HepG2 (cell line): Measurements from ENCODE around the gene SECISBP2L. TPM values are rescaled to one million over a fixed set of nuclear protein-coding genes. Genes with fewer than 3 reads are reported as not detected.
"Not testable (repeated sequence)": the region's sequence is repeated elsewhere in the genome, so short reads cannot be mapped to it uniquely, and the experiment has no call there.

Source experiments
- ATAC-seq: fragments of 200-7000 bp; cut with Tn5 transposase; 3 replicates; pipeline ENCODE4 v1.9.1; 2020; ENCODE audit warnings: mild to moderate bottlenecking, moderate library complexity
- BruUV-seq: library from RNA; stranded (reverse); fragments of 400-500 nt; replicated peaks from 2 replicates; lab custom pipeline; 2021; lab: Mats Ljungman, UMichigan
- CTCF ChIA-PET: fragments of 300-600 bp; formaldehyde crosslinking; extraction: SDS; loops from one replicate; lab custom pipeline; 2021; ENCODE audit warnings: low total read pairs, inconsistent platforms, low intra/inter-chr PET ratio; lab: Yijun Ruan, JAX
- POLR2A ChIA-PET: fragments of 350-600 bp; sonication (Branson Sonifier 250); formaldehyde crosslinking; loops from one replicate; lab custom pipeline; 2020; ENCODE audit warnings: antibody characterized with exemption, inconsistent platforms; lab: Yijun Ruan, JAX
- DNase-seq: peaks from one replicate; pipeline ENCODE4 v3.0.0-alpha.2; 2015; ENCODE audit warnings: low spot score
- FAIRE-seq: peaks from 3 replicates; lab custom pipeline; 2011; peaks lifted over from hg19 to GRCh38; lab: Jason Lieb, UNC
- H2AFZ ChIP-seq: one replicate; pipeline ENCODE4 v1.6.1; 2011; ENCODE audit warnings: low read length, inconsistent platforms
- H3K27ac ChIP-seq: fragments of 300-600 bp; 3 replicates; pipeline ENCODE4 v1.8.0; 2011; ENCODE audit warnings: mixed run types, mild to moderate bottlenecking, mixed read lengths, low read length, inconsistent platforms; ENCODE audit not compliant: insufficient read depth; ENCODE audit errors: extremely low read length
- H3K27me3 ChIP-seq, 2 experiments: fragments of 200-600 bp in 1 of 2; 2 replicates in 1 of 2; 3 replicates in 1 of 2; pipeline versions ENCODE4 v1.6.0 to v1.8.0; 2011; ENCODE audit warnings: low read length in 2 of 2, mild to moderate bottlenecking in 2 of 2, moderate library complexity in 2 of 2, inconsistent platforms in 1 of 2; ENCODE audit not compliant: insufficient read depth in 2 of 2, control insufficient read depth in 1 of 2
- H3K36me3 ChIP-seq, 2 experiments: fragments of 200-600 bp in 1 of 2; replicated peaks in 1 of 2; 2 replicates in 1 of 2; 3 replicates in 1 of 2; pipeline versions ENCODE4 v1.5.1 to v1.8.0; 2011; ENCODE audit warnings: low read length in 2 of 2, inconsistent platforms in 1 of 2; ENCODE audit not compliant: insufficient read depth in 2 of 2, control insufficient read depth in 1 of 2
- H3K4me1 ChIP-seq: 2 replicates; pipeline ENCODE4 v1.5.1; 2012; ENCODE audit warnings: low read length, inconsistent platforms; ENCODE audit not compliant: insufficient read depth
- H3K4me2 ChIP-seq: 2 replicates; pipeline ENCODE4 v1.6.0; 2011; ENCODE audit warnings: low read depth, low read length, inconsistent platforms
- H3K4me3 ChIP-seq, 3 experiments: fragments of 200-600 bp in 1 of 3; sonication (generic), shearing (Covaris generic) in 1 of 3; replicated peaks in 1 of 3; 2 replicates each; pipeline ENCODE4 v1.5.1; 2011 to 2016; ENCODE audit warnings: low read length in 3 of 3, inconsistent platforms in 2 of 3, low read depth in 2 of 3, mild to moderate bottlenecking in 2 of 3, control low read depth in 1 of 3, mixed read lengths in 1 of 3; ENCODE audit not compliant: insufficient read depth in 1 of 3
- H3K79me2 ChIP-seq: one replicate; pipeline ENCODE4 v1.6.1; 2011; ENCODE audit warnings: low read length, inconsistent platforms; ENCODE audit not compliant: insufficient read depth
- H3K9ac ChIP-seq: 2 replicates; pipeline ENCODE4 v1.6.0; 2011; ENCODE audit warnings: mild to moderate bottlenecking, low read depth, low read length, inconsistent platforms; ENCODE audit not compliant: insufficient read depth
- H3K9me3 ChIP-seq: 2 replicates; pipeline ENCODE4 v1.5.1; 2012; ENCODE audit warnings: mild to moderate bottlenecking, low read length
- H4K20me1 ChIP-seq: 2 replicates; pipeline ENCODE4 v1.6.0; 2011; ENCODE audit warnings: inconsistent platforms, mild to moderate bottlenecking, low read length, moderate library complexity; ENCODE audit not compliant: insufficient read depth
- PBX3 ChIP-seq: sonication (generic); formaldehyde crosslinking; IDR thresholded peaks from 2 replicates; pipeline ENCODE4 v1.8.1; 2023; ENCODE audit warnings: missing genetic modification reagents, inconsistent platforms, borderline replicate concordance
- ZFAT ChIP-seq: sonication (generic); formaldehyde crosslinking; conservative IDR thresholded peaks from 2 replicates; pipeline ENCODE4 v1.8.1; 2023; ENCODE audit warnings: missing genetic modification reagents, inconsistent platforms
- ZFP36 ChIP-seq: fragments of 150-350 bp; IDR thresholded peaks from 2 replicates; pipeline ENCODE4 v1.6.1; 2018; ENCODE audit warnings: borderline replicate concordance, low read length, low read depth; ENCODE audit not compliant: partially characterized antibody
- ZFP91 ChIP-seq: sonication (generic); formaldehyde crosslinking; IDR thresholded peaks from 2 replicates; pipeline ENCODE4 v1.9.0; 2022; ENCODE audit warnings: missing genetic modification reagents, mild to moderate bottlenecking, borderline replicate concordance
- ZNF761 ChIP-seq: sonication (generic); formaldehyde crosslinking; conservative IDR thresholded peaks from 2 replicates; pipeline ENCODE4 v1.4.0; 2020; ENCODE audit warnings: mild to moderate bottlenecking, missing genetic modification reagents
- ZSCAN9 ChIP-seq: IDR thresholded peaks from 2 replicates; pipeline ENCODE4 v1.6.1; 2016; ENCODE audit warnings: borderline replicate concordance
- WGBS: methylation state at CpG from one replicate; pipeline ENCODE4 v1.1.6; 2017; ENCODE audit warnings: low lambda C conversion rate; 5-methylcytosine and 5-hydroxymethylcytosine counted together
- in situ Hi-C: cut with HindIII; loops from 2 replicates; pipeline ENCODE4 v1.10.0; 2017; ENCODE audit warnings: low pct_unique_long_range_greater_than_20kb; ENCODE audit not compliant: extremely low pct_ligation_motif_present
- intact Hi-C: fragments of 100-400 bp; cut with micrococcal nuclease; formaldehyde crosslinking; loops from one replicate; pipeline ENCODE4 v1.10.0; 2022; ENCODE audit not compliant: unreplicated experiment
- polyA plus RNA-seq, 8 experiments: library from polyadenylated mRNA; depleted of rRNA in 3 of 8; stranded (reverse) in 7 of 8; unstranded in 1 of 8; fragments of >200 nt; fragmentation: Illumina TruSeq in 4 of 8; extraction: Trizol in 4 of 8; gene quantifications; 2 replicates each; pipeline versions ENCODE4 v1.2.1 to v1.2.3, GENCODE V29; 2011 to 2016; ENCODE audit warnings: low read depth in 4 of 8, missing spikeins in 1 of 8, mixed read lengths in 1 of 8; ENCODE audit not compliant: insufficient read depth in 1 of 8
- total RNA-seq, 5 experiments: library from RNA; depleted of rRNA; stranded (reverse); fragments of >200 nt; fragmentation: Illumina TruSeq; extraction: Trizol; gene quantifications; 2 replicates each; pipeline ENCODE4 v1.2.3, GENCODE V29; 2016; ENCODE audit warnings: low read depth in 1 of 5

SECISBP2L gene
- total and polyA plus RNA-seq, 2 of the 13 experiments (the other 11 are each of a cell fraction or from before 2014, with no cell fraction given), result 13.9 to 15.6 TPM

- TF ChIP-seq PBX3 (CRISPR knock-in tag) (no peak), ZFP36 (no peak), ZSCAN9 (CRISPR knock-in tag) (no peak), ZFP91 (no peak), ZFAT (no peak), ZNF761 (no peak)
Measured at GRCh38 chr15:48972750-48973503, 73.3 kb downstream of the SECISBP2L start (continued).

- DNase-seq, H4K20me1 ChIP-seq, H3K79me2 ChIP-seq, BruUV-seq, H2AFZ ChIP-seq, H3K9ac ChIP-seq, intact Hi-C loops, H3K4me3 ChIP-seq, H3K36me3 ChIP-seq, ATAC-seq, H3K4me1 ChIP-seq, H3K27ac ChIP-seq, POLR2A ChIA-PET, H3K9me3 ChIP-seq, FAIRE-seq, CTCF ChIA-PET, H3K4me2 ChIP-seq, in situ Hi-C loops, H3K27me3 ChIP-seq: not testable (repeated sequence)
- 4% methylated on average over 1 of the region's 1 CpG for WGBS
Measured at GRCh38 chr15:48970926-48971325, 75.3 kb downstream of the SECISBP2L start.
